Muscle of leg (tissue), 11 donors: ENCODE data around the gene PNKD. TPM values are rescaled to one million over a fixed set of nuclear protein-coding genes. Genes with fewer than 3 reads are reported as not detected.

Source experiments
- DNase-seq: peaks from one replicate; pipeline ENCODE4 v3.0.0; 2013
- H3K27ac ChIP-seq: one replicate; pipeline ENCODE4 v1.5.1; 2013; ENCODE audit warnings: mild to moderate bottlenecking, low read length, control low read depth
- H3K27me3 ChIP-seq: one replicate; pipeline ENCODE4 v1.6.1; 2013; ENCODE audit warnings: low read length; ENCODE audit not compliant: control insufficient read depth, insufficient read depth
- H3K36me3 ChIP-seq: one replicate; pipeline ENCODE4 v1.6.1; 2013; ENCODE audit warnings: low read length; ENCODE audit not compliant: control insufficient read depth, insufficient read depth
- H3K4me1 ChIP-seq: one replicate; pipeline ENCODE4 v1.6.1; 2013; ENCODE audit warnings: low read length; ENCODE audit not compliant: control insufficient read depth, insufficient read depth
- H3K4me3 ChIP-seq: one replicate; pipeline ENCODE4 v1.5.1; 2013; ENCODE audit warnings: low read length, control low read depth
- H3K9me3 ChIP-seq: replicated peaks from 2 replicates; pipeline ENCODE4 v1.6.1; 2013; ENCODE audit warnings: low read depth, low read length; ENCODE audit not compliant: control insufficient read depth
- WGBS: methylation state at CpG from one replicate; pipeline ENCODE4 v1.1.5; 2013; ENCODE audit warnings: missing lambda C conversion rate; ENCODE audit not compliant: insufficient coverage; 5-methylcytosine and 5-hydroxymethylcytosine counted together
- polyA plus RNA-seq, 8 donors: library from polyadenylated mRNA; unstranded; fragments of 120-200 nt; gene quantifications; one replicate each; pipeline versions ENCODE4 v1.2.1 to v1.2.3, GENCODE V29; 2013; ENCODE audit warnings: inconsistent platforms in 1 of 8, low replicate concordance in 1 of 8; ENCODE audit not compliant: insufficient read length in 8 of 8, insufficient read depth in 1 of 8
- total RNA-seq: library from RNA; stranded (reverse); fragments of 120-200 nt; gene quantifications from one replicate; pipeline ENCODE4 v1.2.4, GENCODE V29; 2013

Gene PNKD
- total and polyA plus RNA-seq, 9 donors: 46.4 to 61.8 (median 50.7) TPM

DNA sequence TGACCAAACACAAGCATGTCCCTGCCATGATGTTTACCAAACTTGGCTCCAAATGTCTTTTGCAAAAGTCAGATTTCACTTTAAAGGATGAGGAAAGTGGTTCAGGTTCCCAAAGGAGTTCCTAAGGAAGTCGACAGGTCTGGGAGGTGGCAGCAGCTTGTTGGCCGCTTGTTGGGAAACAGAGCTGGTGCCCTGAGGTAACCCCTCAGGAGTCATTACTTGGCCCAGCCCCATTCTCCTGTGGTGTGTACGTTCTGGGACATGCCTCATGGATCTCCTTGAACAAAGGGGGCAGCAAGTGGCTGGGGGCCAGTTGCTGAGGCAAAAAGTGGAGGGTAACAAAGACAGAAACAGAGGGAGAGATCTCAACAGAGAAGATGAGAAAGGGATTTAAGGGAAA lies 11.1 kb downstream of the PNKD start:
- Histone ChIP-seq H3K27me3 (no peaks in the 10 kb centered on the region), H3K27ac (peak overlapping the region; percentile 92), H3K4me1 (peaks cover 51% of the 10 kb centered on the region), H3K36me3 (peaks cover 59% of the 10 kb centered on the region), H3K4me3 (no peak overlapping the region), H3K9me3 (no peaks in the 10 kb centered on the region)
- DNase-seq: no peak
- 84% methylated on average over 3 of the region's 3 CpGs for WGBS

DNA sequence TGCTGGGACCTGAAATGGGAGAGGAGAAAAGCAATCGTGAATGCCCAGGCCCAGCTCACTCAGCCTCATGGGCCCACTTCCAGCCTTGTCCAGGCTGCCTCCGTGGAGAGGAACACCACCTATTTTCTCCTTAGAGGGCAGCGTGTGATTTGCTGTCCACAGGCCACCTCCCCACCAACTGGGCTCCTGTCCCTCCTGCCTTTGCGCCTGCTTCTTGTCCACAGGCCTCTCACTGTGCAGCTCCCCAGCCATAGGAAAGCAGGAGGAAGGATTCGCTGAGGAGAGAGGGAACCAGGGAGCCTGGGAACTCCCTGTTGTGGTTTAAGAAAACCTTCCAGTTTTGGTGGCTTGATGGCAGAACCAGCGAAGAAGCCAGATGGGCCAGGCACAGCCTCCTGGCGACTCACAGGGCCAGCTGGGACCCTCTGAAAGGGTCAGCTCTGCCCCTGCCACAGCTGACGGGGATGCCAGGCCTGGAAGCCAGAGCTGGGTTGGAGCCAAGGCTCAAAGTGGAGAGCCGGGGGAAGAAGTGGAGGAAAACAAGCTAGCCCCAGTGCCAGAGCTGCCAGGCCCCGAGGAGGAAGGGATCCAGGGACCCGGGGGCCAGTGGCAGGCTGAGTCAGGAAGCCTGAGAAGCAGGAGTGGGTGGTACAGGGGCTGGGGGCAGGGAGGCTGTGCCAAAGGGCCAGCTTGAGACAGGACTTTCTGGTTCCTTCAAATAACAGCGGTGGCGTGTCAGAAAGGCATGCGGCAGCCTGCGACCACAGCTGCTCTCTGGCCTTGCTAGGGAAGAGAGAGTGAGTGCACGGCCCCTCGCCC lies 12.1 kb downstream of the PNKD start:
- WGBS: 60% methylated on average over 9 of the region's 17 CpGs
- H3K4me3 ChIP-seq: no peak overlapping the region
- H3K36me3 ChIP-seq: peaks cover 50% of the 10 kb centered on the region
- DNase-seq: peak; percentile 66
- H3K27ac ChIP-seq: peak overlapping the region; percentile 92
- peaks cover 61% of the 10 kb centered on the region for H3K4me1 ChIP-seq
- H3K9me3 ChIP-seq: no peaks in the 10 kb centered on the region
- H3K27me3 ChIP-seq: no peaks in the 10 kb centered on the region

DNA sequence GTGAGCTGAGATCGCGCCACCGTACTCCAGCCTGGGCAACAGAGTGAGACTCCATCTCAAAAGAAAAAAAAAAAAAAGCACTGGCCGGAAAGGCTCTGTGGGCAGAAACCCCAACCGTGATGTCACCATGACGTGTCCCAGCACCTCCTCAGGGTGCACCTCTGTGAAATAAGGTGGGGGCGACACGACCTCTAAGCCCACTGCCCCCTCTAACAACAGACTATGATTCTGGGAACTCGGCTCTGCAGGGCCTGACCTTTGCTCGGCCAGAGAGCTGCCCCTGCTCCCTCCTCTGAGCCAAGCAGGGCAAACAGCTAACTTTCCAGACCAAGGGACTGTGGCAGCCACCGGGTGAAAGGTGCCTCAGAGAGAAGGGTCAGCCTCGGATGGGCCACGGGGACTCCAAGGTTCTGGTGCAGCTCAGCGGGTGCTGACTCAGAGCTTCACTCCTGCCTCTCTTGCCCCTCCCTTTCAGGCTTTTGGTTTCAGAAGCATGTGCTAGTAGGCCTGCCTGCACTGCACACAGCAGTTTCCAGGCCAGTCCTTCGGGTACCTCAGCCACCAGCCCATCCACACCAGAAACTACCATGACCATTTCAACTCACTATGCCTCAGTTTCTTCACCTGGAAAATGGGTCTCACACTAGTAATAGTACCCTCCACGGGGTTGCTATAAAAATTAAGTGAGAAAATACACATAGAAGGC lies 13.9 kb downstream of the PNKD start:
- H3K27ac ChIP-seq: peak overlapping the region; percentile 99
- 79% methylated on average over 13 of the region's 16 CpGs for WGBS
- no peak for DNase-seq
- H3K27me3 ChIP-seq: no peaks in the 10 kb centered on the region
- H3K4me3 ChIP-seq: no peak overlapping the region
- no peaks in the 10 kb centered on the region for H3K9me3 ChIP-seq
- peaks cover 34% of the 10 kb centered on the region for H3K36me3 ChIP-seq
- peaks cover 70% of the 10 kb centered on the region for H3K4me1 ChIP-seq

DNA sequence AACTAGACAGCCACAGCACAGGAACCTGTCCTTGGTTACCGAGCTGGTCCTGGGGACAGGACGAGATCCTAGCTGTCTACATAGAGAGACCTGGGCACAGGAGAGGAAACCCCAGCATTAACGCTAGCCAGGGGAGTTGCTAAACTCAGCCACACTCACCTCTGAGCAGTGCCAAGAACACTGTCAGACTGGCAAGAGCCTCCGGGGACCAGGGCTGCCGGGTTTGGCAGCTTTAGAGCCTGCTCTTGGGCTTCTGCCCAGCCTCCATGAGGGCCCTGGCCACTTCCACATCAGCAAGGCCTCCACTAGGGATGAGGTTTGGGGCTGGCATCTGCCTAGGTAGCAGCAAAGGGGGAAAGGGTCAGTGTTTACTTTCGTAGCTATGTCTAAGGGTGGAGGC lies 15.3 kb downstream of the PNKD start:
- peak; percentile 54 for DNase-seq
- no peaks in the 10 kb centered on the region for H3K9me3 ChIP-seq
- H3K27me3 ChIP-seq: no peaks in the 10 kb centered on the region
- 56% methylated on average over 4 of the region's 6 CpGs for WGBS
- no peak overlapping the region for H3K4me3 ChIP-seq
- H3K27ac ChIP-seq: peak overlapping the region; percentile 99
- H3K36me3 ChIP-seq: peaks cover 21% of the 10 kb centered on the region
- peaks cover 82% of the 10 kb centered on the region for H3K4me1 ChIP-seq

DNA sequence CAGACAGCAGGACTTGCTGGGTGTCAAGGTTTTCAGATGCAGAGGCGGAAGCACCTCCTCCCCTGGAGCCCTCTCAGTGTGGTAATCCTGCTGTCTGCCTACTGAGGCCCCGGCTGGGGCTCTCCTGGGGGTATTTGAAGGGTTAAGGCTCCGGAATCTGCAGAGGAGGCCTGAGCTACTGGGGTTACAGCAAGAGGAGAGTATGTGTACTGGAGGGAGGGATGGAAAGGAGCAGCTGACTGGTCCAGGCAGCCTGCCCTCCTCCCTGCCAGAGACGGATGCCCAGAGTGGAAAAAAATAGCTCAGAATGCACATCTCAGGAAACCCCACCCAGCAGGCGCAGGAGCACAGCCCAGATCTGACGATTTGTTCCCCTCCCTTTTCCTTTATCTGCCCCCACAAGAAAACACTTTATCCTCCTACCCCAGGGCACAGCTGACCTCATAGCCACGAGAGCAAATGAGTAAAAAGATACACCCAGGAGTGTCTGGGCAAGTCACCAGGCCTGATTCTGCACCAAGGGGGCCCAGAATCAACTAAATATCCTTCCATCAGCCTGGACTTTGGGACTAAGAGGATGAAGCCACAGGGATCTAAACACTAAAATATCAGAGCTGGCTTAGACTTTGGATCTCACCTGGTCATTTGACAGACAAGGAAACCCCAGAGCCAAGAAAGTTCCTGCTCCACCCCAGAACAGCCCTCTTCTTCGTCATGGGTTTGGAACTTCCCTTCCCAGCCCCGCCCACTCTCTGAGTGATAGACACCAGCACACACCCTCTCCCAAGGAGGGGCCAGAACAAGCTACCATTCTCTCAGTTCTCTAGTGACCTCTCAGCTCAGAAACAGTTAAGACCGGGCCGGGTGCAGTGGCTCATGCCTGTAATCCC lies 16.5 kb downstream of the PNKD start:
- Histone ChIP-seq H3K4me3 (peak overlapping the region; percentile 24), H3K4me1 (peaks cover 88% of the 10 kb centered on the region)
- 11% methylated on average over 9 of the region's 11 CpGs for WGBS

DNA sequence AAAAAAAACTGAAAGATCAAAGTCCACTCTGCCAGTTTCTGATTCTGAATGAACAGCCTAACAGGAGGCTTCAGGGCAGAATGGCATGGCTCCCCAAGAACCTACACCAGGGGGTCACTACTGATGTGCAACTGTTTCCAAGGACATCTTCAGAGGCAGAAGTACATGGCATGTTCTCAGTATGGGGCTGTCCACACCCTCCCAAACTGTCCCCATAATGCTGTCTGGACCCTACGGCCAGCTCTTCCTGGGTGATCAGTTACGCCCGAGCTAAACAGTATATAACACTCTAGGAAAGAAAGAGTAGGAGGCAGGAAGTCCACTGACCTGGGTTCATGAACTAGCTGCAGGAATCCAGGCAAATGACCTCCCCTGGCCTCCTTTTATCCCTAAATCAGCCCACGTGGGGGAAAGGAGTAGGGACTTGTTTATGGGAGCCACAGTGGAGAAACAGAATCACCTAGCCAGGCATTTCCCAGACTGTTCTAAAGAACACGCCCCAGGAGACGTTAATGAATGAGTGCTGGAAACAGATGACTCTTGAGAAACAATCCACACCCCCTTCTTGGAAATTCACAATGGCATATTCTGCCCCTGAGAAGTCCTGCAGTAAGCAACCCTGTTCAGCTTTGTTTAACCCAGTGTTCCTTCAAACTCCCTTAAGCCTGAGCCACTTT lies 19.5 kb downstream of the PNKD start:
- Histone ChIP-seq H3K27ac (peak overlapping the region; percentile 95), H3K9me3 (no peaks in the 10 kb centered on the region), H3K36me3 (peaks cover 3% of the 10 kb centered on the region), H3K27me3 (no peaks in the 10 kb centered on the region), H3K4me3 (no peak overlapping the region), H3K4me1 (peaks cover 65% of the 10 kb centered on the region)
- peak; percentile 49 for DNase-seq
- no CpG with 5 or more reads among the region's 6 CpGs for WGBS

More for the DNA sequence above, 16.5 kb downstream of the PNKD start:
- Histone ChIP-seq H3K27me3 (no peaks in the 10 kb centered on the region), H3K9me3 (no peaks in the 10 kb centered on the region), H3K27ac (peak overlapping the region; percentile 99), H3K36me3 (peaks cover 11% of the 10 kb centered on the region)
- peak; percentile 98 for DNase-seq

DNA sequence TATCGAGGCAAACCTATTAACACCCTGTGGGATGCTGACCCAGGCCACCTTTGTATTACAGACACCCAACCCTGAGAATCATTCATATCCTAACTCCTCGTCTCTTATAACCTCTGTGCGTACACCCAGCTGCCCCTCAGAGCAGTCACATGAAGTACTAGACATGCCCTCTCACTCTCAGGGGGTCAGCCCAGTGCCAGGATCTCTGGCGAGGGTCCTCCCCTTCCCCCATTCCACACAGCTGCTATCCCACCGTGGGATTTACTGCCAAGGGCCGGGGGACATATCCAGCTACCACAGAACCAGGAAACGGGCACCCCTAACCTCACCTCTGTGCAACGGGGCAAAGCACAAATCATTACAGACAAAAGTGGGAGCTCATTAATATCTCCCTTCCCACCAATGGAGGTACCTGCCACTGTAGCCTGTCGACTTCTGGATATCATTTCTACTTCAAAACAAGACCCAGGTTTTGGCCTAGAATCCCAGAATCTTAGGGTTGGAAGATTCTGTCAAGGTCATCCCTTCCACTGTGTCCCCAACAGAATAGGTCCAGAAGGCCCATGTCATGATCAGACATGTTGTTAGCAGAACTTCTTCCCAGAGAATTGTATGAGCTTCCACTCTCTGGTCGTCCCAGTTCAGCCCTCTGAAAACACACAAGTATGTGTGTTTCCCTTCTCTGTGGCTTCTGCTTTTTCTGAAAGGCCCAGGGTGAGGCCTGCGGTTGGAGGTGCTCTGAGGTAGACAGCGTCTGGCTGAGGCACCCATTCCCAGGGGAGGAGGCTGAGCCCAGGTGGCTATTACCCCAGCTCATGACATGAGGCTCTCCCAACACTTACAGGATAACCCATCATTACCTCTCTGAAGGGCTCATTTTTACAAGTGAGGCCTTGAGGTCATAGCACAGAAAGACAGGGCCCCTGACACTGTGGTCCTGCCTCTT lies 20.3 kb downstream of the PNKD start:
- Histone ChIP-seq H3K4me3 (peak overlapping the region; percentile 95), H3K27me3 (no peaks in the 10 kb centered on the region), H3K36me3 (peaks cover 3% of the 10 kb centered on the region), H3K9me3 (no peaks in the 10 kb centered on the region), H3K27ac (peak overlapping the region; percentile 95), H3K4me1 (peaks cover 57% of the 10 kb centered on the region)
- WGBS: 50% methylated on average over 10 of the region's 12 CpGs
- DNase-seq: no peak

DNA sequence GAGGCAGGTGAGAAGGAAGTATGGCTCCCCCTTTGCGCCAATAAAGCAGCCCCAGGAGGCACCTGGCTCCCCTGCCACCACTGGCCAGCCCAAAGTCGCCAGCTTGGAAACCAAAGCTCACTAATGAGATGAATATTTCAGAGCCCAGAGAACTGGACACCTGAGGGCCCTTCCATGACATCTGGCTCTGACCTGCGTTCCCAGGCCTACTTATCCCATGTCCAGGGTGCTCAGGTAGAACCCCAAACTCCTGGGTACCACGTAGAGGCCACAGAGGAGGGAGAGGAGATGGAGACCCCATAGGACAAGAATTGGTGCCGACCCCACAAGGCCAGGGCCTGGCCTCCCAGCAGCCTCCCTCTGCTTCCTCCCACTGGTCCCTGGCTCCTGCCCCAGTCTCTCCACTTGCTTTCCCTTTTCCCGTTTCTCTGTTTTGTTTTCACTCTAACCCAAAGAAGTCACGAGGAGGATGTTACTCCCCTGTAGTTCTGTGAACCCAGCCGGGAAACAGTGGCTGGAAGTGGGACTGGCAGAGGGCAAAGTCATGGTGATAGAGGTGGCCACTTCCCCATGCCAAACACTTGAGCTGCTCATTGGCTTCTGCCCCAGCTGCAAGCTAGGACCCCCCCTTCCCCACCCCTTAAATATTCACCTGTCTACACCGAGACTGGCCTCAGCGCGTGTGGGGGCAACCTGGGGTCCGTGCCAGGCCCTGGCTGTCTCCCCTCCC lies 21.2 kb downstream of the PNKD start:
- Histone ChIP-seq H3K4me3 (peak overlapping the region; percentile 95), H3K27ac (peak overlapping the region; percentile 95), H3K4me1 (peaks cover 51% of the 10 kb centered on the region), H3K27me3 (no peaks in the 10 kb centered on the region), H3K9me3 (no peaks in the 10 kb centered on the region), H3K36me3 (peaks cover 3% of the 10 kb centered on the region)
- WGBS: 37% methylated on average over 6 of the region's 12 CpGs
- DNase-seq: peak; percentile 63
